HCT116 (cell line): ENCODE data around the gene ISM1. TPM values are rescaled to one million over a fixed set of nuclear protein-coding genes. Genes with fewer than 3 reads are reported as not detected.
A peak's percentile ranks its signal among the peaks of the same experiment; 100 is the strongest.

Source experiments
- ATAC-seq: fragments of 200-7000 bp; cut with Tn5 transposase; 2 replicates; pipeline ENCODE4 v1.9.1; 2020; ENCODE audit warnings: mild to moderate bottlenecking, moderate library complexity
- BruUV-seq: library from RNA; stranded (reverse); fragments of 400-500 nt; replicated peaks from 2 replicates; lab custom pipeline; 2021; lab: Mats Ljungman, UMichigan
- CTCF ChIA-PET: fragments of 300-600 bp; sonication (Branson Sonifier 250); formaldehyde crosslinking; loops from one replicate; lab custom pipeline; 2021; ENCODE audit warnings: antibody characterized with exemption; lab: Charles Lee
- POLR2A ChIA-PET: fragments of 300-600, 350-600 bp; sonication (Branson Sonifier 250); formaldehyde crosslinking; loops from one replicate; lab custom pipeline; 2021; ENCODE audit warnings: antibody characterized with exemption; lab: Charles Lee
- RAD21 ChIA-PET, 2 experiments: fragments of 300-600 bp; sonication (Branson Sonifier 250); formaldehyde crosslinking; loops; one replicate each; lab custom pipeline; 2023; ENCODE audit warnings: low total read pairs in 2 of 2; ENCODE audit not compliant: uncharacterized antibody in 2 of 2, unreplicated experiment in 2 of 2, low non-redundant PET in 1 of 2; lab: Charles Lee
- DNase-seq: peaks from one replicate; pipeline ENCODE4 v3.0.0-alpha.2; 2010; ENCODE audit warnings: low read depth, low spot score
- H2AFZ ChIP-seq: fragments of 200-600 bp; shearing (Covaris generic), sonication (generic); 2 replicates; pipeline ENCODE4 v1.6.1; 2017; ENCODE audit warnings: low read depth, mixed run types, mixed read lengths, antibody characterized with exemption, low read length; ENCODE audit not compliant: poor library complexity, severe bottlenecking
- H3K27ac ChIP-seq: 2 replicates; pipeline ENCODE4 v1.5.1; 2012; ENCODE audit warnings: low read depth, low read length
- H3K27me3 ChIP-seq: fragments of 200-600 bp; sonication (generic); 2 replicates; pipeline ENCODE4 v1.6.1; 2016; ENCODE audit warnings: mixed run types, low read length, mixed read lengths; ENCODE audit not compliant: insufficient read depth
- H3K36me3 ChIP-seq, 2 experiments: fragments of 200-500 bp in 1 of 2; fragments of 200-600 bp in 1 of 2; sonication (Bioruptor generic) in 1 of 2; sonication (generic) in 1 of 2; 2 replicates each; pipeline versions ENCODE4 v1.5.1 to v1.6.1; 2014 to 2016; ENCODE audit warnings: low read length in 2 of 2, inconsistent platforms in 1 of 2, mixed read lengths in 1 of 2, mixed run types in 1 of 2; ENCODE audit not compliant: insufficient read depth in 2 of 2, control insufficient read depth in 1 of 2
- H3K4me1 ChIP-seq, 2 experiments: fragments of 200-600 bp in 1 of 2; sonication (generic) in 1 of 2; 2 replicates each; pipeline versions ENCODE4 v1.5.1 to v1.6.1; 2012 to 2017; ENCODE audit warnings: low read length in 2 of 2, inconsistent platforms in 1 of 2, mild to moderate bottlenecking in 1 of 2, mixed read lengths in 1 of 2, mixed run types in 1 of 2, moderate library complexity in 1 of 2; ENCODE audit not compliant: insufficient read depth in 2 of 2, control insufficient read depth in 1 of 2
- H3K4me2 ChIP-seq: fragments of 200-600 bp; sonication (generic); 2 replicates; pipeline ENCODE4 v1.6.1; 2017; ENCODE audit warnings: mixed run types, low read length, mixed read lengths
- H3K4me3 ChIP-seq, 2 experiments: fragments of 200-600 bp in 1 of 2; sonication (generic) in 1 of 2; replicated peaks in 1 of 2; 2 replicates each; pipeline ENCODE4 v1.5.1; 2011 to 2016; ENCODE audit warnings: low read length in 2 of 2, control low read depth in 1 of 2, low read depth in 1 of 2, mild to moderate bottlenecking in 1 of 2, mixed read lengths in 1 of 2, mixed run types in 1 of 2
- H3K79me2 ChIP-seq: fragments of 200-600 bp; sonication (generic); 2 replicates; pipeline ENCODE4 v1.6.1; 2017; ENCODE audit warnings: mild to moderate bottlenecking, mixed run types, low read length, moderate library complexity, mixed read lengths; ENCODE audit not compliant: insufficient read depth
- H3K9ac ChIP-seq: fragments of 200-600 bp; sonication (generic); 2 replicates; pipeline ENCODE4 v1.6.1; 2016; ENCODE audit warnings: low read length, mixed read lengths
- H3K9me2 ChIP-seq: fragments of 200-600 bp; sonication (generic), shearing (Covaris generic); 2 replicates; pipeline ENCODE4 v1.6.1; 2017; ENCODE audit warnings: mixed run types, mild to moderate bottlenecking, moderate library complexity; ENCODE audit not compliant: insufficient read depth
- H3K9me3 ChIP-seq, 2 experiments: fragments of 200-500 bp in 1 of 2; fragments of 200-600 bp in 1 of 2; sonication (Bioruptor generic) in 1 of 2; sonication (generic) in 1 of 2; 2 replicates each; pipeline ENCODE4 v1.6.1; 2014 to 2017; ENCODE audit warnings: low read length in 2 of 2, mixed read lengths in 2 of 2, inconsistent platforms in 1 of 2, low read depth in 1 of 2, mild to moderate bottlenecking in 1 of 2, mixed run types in 1 of 2, moderate library complexity in 1 of 2; ENCODE audit not compliant: control insufficient read depth in 1 of 2, insufficient read depth in 1 of 2
- H4K20me1 ChIP-seq: fragments of 200-600 bp; sonication (generic), shearing (Covaris generic); 2 replicates; pipeline ENCODE4 v1.6.1; 2017; ENCODE audit warnings: mixed run types, mild to moderate bottlenecking, moderate library complexity; ENCODE audit not compliant: insufficient read depth
- CBX3 ChIP-seq: IDR thresholded peaks from 2 replicates; pipeline ENCODE4 v1.6.1; 2012; ENCODE audit warnings: low read depth
- CEBPB ChIP-seq: IDR thresholded peaks from 2 replicates; pipeline ENCODE4 v1.6.1; 2012; ENCODE audit warnings: low read depth
- EGR1 ChIP-seq: IDR thresholded peaks from 2 replicates; pipeline ENCODE4 v1.6.1; 2012; ENCODE audit warnings: low read depth
- ELF1 ChIP-seq: IDR thresholded peaks from 2 replicates; pipeline ENCODE4 v1.6.1; 2012; ENCODE audit warnings: low read depth, borderline replicate concordance
- EZH2phosphoT487 ChIP-seq: fragments of 200-600 bp; IDR thresholded peaks from 2 replicates; pipeline ENCODE4 v1.6.1; 2018; ENCODE audit warnings: antibody characterized with exemption, borderline replicate concordance
- JUND ChIP-seq: IDR thresholded peaks from 2 replicates; pipeline ENCODE4 v1.6.1; 2012
- POLR2A ChIP-seq: IDR thresholded peaks from 2 replicates; pipeline ENCODE4 v1.7.0; 2011; ENCODE audit warnings: borderline replicate concordance; ENCODE audit not compliant: insufficient read depth, insufficient read length; ENCODE audit errors: extremely low read depth
- SIN3A ChIP-seq: IDR thresholded peaks from 2 replicates; pipeline ENCODE4 v1.6.1; 2012; ENCODE audit warnings: low read depth
- SRF ChIP-seq: IDR thresholded peaks from 2 replicates; pipeline ENCODE4 v1.6.1; 2012; ENCODE audit warnings: low read depth
- YY1 ChIP-seq: IDR thresholded peaks from 2 replicates; pipeline ENCODE4 v1.6.1; 2011; ENCODE audit warnings: low read length, low read depth, moderate library complexity, mild to moderate bottlenecking; ENCODE audit not compliant: insufficient replicate concordance; ENCODE audit errors: extremely low read depth
- ZFX ChIP-seq: fragments of 450-650 bp; IDR thresholded peaks from 2 replicates; pipeline ENCODE4 v1.6.1; 2017
- intact Hi-C: fragments of 100-400 bp; cut with micrococcal nuclease; formaldehyde crosslinking; loops from 2 replicates; pipeline ENCODE4 v1.10.0; 2022
- total RNA-seq: library from RNA; stranded (reverse); gene quantifications from one replicate; pipeline ENCODE4 v1.2.1, GENCODE V29; 2021; ENCODE audit not compliant: unreplicated experiment
- TF ChIP-seq, protein P1 (sequence below): IDR thresholded peaks from 2 replicates; pipeline ENCODE4 v1.6.1; 2012; ENCODE audit warnings: low read depth
- TF ChIP-seq, protein P2 (sequence below): IDR thresholded peaks from 2 replicates; pipeline ENCODE4 v1.6.1; 2012
- TF ChIP-seq, protein P3 (sequence below), 3 experiments: fragments of 200-600 bp in 1 of 3; sonication (generic) in 1 of 3; IDR thresholded peaks in 2 of 3; conservative IDR thresholded peaks in 1 of 3; 2 replicates each; pipeline ENCODE4 v1.5.1; 2012 to 2017; ENCODE audit warnings: low read depth in 2 of 3, low read length in 2 of 3, antibody characterized with exemption in 1 of 3, borderline replicate concordance in 1 of 3, control low read depth in 1 of 3, mild to moderate bottlenecking in 1 of 3, mixed read lengths in 1 of 3, mixed run types in 1 of 3, moderate library complexity in 1 of 3; ENCODE audit not compliant: insufficient read depth in 1 of 3
- TF ChIP-seq, protein P4 (sequence below): IDR thresholded peaks from 2 replicates; pipeline ENCODE4 v1.6.1; 2011; ENCODE audit warnings: mild to moderate bottlenecking, low read length, moderate library complexity; ENCODE audit not compliant: insufficient replicate concordance; ENCODE audit errors: extremely low read depth

Gene ISM1
- total RNA-seq, 1 experiment from 2014 or later: 0.37 TPM

DNA sequence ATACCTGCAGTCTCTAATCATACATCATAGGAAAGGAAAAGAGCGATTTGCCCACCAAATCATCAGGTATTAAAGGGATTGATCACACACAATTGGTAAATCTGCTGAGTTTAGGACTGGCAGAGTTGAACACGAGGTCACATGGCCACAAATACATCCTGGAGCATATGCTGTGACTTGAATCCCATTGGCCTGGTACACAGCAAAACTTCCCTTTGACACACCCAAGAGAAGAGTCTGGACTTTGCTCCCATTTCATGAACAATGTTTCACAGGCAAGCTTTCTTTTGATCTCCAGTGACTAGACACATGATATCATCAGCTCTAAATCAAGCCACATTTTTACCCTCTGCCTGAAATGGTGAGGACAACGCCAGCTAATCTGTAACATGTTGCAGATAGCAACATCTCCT is 117.9 kb downstream of the ISM1 start:
- Histone ChIP-seq H3K4me3 (no peak overlapping the region), H4K20me1 (no peaks in the 10 kb centered on the region), H3K4me1 (peaks cover 0 to 13% of the 10 kb centered on the region in 2 experiments; a peak in 1 of 4 replicates), H3K79me2 (no peaks in the 10 kb centered on the region), H3K9ac (no peak overlapping the region), H3K9me2 (no peaks in the 10 kb centered on the region), H3K9me3 (no peaks in the 10 kb centered on the region), H3K36me3 (no peaks in the 10 kb centered on the region), H2AFZ (no peak overlapping the region), H3K4me2 (peak overlapping the region; percentile 6), H3K27ac (no peak overlapping the region), H3K27me3 (no peaks in the 10 kb centered on the region)
- POLR2A ChIA-PET: no interaction called here
- DNase-seq: no peak
- no TSS peak for BruUV-seq
- CTCF ChIA-PET: no interaction called here
- intact Hi-C loops: no loop called here
- no peak for ATAC-seq
- RAD21 ChIA-PET: no interaction called here
- TF ChIP-seq SIN3A (no peak), ELF1 (no peak), POLR2A (no peak), EZH2phosphoT487 (no peak), EGR1 (no peak), JUND (no peak), CBX3 (no peak), SRF (no peak), ZFX (no peak), CEBPB (no peak), YY1 (no peak)
- TF ChIP-seq, protein P1, sequence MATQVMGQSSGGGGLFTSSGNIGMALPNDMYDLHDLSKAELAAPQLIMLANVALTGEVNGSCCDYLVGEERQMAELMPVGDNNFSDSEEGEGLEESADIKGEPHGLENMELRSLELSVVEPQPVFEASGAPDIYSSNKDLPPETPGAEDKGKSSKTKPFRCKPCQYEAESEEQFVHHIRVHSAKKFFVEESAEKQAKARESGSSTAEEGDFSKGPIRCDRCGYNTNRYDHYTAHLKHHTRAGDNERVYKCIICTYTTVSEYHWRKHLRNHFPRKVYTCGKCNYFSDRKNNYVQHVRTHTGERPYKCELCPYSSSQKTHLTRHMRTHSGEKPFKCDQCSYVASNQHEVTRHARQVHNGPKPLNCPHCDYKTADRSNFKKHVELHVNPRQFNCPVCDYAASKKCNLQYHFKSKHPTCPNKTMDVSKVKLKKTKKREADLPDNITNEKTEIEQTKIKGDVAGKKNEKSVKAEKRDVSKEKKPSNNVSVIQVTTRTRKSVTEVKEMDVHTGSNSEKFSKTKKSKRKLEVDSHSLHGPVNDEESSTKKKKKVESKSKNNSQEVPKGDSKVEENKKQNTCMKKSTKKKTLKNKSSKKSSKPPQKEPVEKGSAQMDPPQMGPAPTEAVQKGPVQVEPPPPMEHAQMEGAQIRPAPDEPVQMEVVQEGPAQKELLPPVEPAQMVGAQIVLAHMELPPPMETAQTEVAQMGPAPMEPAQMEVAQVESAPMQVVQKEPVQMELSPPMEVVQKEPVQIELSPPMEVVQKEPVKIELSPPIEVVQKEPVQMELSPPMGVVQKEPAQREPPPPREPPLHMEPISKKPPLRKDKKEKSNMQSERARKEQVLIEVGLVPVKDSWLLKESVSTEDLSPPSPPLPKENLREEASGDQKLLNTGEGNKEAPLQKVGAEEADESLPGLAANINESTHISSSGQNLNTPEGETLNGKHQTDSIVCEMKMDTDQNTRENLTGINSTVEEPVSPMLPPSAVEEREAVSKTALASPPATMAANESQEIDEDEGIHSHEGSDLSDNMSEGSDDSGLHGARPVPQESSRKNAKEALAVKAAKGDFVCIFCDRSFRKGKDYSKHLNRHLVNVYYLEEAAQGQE: no peak
- TF ChIP-seq, protein P2, sequence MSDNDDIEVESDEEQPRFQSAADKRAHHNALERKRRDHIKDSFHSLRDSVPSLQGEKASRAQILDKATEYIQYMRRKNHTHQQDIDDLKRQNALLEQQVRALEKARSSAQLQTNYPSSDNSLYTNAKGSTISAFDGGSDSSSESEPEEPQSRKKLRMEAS: no peak
- TF ChIP-seq, protein P3, sequence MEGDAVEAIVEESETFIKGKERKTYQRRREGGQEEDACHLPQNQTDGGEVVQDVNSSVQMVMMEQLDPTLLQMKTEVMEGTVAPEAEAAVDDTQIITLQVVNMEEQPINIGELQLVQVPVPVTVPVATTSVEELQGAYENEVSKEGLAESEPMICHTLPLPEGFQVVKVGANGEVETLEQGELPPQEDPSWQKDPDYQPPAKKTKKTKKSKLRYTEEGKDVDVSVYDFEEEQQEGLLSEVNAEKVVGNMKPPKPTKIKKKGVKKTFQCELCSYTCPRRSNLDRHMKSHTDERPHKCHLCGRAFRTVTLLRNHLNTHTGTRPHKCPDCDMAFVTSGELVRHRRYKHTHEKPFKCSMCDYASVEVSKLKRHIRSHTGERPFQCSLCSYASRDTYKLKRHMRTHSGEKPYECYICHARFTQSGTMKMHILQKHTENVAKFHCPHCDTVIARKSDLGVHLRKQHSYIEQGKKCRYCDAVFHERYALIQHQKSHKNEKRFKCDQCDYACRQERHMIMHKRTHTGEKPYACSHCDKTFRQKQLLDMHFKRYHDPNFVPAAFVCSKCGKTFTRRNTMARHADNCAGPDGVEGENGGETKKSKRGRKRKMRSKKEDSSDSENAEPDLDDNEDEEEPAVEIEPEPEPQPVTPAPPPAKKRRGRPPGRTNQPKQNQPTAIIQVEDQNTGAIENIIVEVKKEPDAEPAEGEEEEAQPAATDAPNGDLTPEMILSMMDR (IDR thresholded peaks at IDR 0.05 in 2 of 3, conservative IDR thresholded peaks at IDR 0.05 in 1 of 3; ENCODE audit: borderline replicate concordance in 1 of 3, insufficient read depth in 1 of 3, low read depth in 2 of 3, low read length in 2 of 3): no peak
- TF ChIP-seq, protein P4, sequence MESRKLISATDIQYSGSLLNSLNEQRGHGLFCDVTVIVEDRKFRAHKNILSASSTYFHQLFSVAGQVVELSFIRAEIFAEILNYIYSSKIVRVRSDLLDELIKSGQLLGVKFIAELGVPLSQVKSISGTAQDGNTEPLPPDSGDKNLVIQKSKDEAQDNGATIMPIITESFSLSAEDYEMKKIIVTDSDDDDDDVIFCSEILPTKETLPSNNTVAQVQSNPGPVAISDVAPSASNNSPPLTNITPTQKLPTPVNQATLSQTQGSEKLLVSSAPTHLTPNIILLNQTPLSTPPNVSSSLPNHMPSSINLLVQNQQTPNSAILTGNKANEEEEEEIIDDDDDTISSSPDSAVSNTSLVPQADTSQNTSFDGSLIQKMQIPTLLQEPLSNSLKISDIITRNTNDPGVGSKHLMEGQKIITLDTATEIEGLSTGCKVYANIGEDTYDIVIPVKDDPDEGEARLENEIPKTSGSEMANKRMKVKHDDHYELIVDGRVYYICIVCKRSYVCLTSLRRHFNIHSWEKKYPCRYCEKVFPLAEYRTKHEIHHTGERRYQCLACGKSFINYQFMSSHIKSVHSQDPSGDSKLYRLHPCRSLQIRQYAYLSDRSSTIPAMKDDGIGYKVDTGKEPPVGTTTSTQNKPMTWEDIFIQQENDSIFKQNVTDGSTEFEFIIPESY: no peak
